ENCODE results near the gene TNRC18. TPM values are rescaled to one million over a fixed set of nuclear protein-coding genes. Genes with fewer than 3 reads are reported as not detected.

Gene TNRC18
- total and polyA plus RNA-seq, 8 donors = 94.4 to 164 (median 133) TPM

DNA sequence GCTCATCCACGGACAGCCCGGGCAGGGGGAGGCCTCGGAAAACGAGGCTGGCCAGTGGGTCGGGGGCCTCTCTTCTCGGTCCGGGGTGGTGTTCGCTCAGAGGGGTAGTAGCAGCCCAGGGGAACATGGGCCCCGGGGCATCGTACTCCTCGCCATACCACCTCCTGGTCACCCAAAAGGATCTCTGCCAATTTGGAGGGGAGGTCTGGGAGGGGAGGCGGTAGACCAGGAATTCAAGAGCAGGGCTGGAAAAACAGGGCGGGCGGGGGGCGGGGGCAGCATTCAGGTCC, 73.5 kb downstream of the TNRC18 start:
- no peak overlapping the region for H3K4me3 ChIP-seq
- TF ChIP-seq, protein P1, sequence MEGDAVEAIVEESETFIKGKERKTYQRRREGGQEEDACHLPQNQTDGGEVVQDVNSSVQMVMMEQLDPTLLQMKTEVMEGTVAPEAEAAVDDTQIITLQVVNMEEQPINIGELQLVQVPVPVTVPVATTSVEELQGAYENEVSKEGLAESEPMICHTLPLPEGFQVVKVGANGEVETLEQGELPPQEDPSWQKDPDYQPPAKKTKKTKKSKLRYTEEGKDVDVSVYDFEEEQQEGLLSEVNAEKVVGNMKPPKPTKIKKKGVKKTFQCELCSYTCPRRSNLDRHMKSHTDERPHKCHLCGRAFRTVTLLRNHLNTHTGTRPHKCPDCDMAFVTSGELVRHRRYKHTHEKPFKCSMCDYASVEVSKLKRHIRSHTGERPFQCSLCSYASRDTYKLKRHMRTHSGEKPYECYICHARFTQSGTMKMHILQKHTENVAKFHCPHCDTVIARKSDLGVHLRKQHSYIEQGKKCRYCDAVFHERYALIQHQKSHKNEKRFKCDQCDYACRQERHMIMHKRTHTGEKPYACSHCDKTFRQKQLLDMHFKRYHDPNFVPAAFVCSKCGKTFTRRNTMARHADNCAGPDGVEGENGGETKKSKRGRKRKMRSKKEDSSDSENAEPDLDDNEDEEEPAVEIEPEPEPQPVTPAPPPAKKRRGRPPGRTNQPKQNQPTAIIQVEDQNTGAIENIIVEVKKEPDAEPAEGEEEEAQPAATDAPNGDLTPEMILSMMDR (IDR thresholded peaks at IDR 0.05) = no peak
- intact Hi-C loops (cut with DNase I) = loop anchor here in 1 of 2 donors (10.0 kb wide), 1 partner anchor 115 kb away; no protein-coding TSS in a partner anchor
- DNase-seq (peak in 1 of 4 donors; percentile 45), ATAC-seq (no peak)
- H3K27ac ChIP-seq = no peak overlapping the region
- peaks cover 0 to 100% of the 10 kb centered on the region in 2 donors for H3K36me3 ChIP-seq
- H3K4me1 ChIP-seq = peaks cover 6 to 8% of the 10 kb centered on the region in 2 donors
- no peaks in the 10 kb centered on the region for H3K27me3 ChIP-seq
- H3K9me3 ChIP-seq = no peaks in the 10 kb centered on the region

DNA sequence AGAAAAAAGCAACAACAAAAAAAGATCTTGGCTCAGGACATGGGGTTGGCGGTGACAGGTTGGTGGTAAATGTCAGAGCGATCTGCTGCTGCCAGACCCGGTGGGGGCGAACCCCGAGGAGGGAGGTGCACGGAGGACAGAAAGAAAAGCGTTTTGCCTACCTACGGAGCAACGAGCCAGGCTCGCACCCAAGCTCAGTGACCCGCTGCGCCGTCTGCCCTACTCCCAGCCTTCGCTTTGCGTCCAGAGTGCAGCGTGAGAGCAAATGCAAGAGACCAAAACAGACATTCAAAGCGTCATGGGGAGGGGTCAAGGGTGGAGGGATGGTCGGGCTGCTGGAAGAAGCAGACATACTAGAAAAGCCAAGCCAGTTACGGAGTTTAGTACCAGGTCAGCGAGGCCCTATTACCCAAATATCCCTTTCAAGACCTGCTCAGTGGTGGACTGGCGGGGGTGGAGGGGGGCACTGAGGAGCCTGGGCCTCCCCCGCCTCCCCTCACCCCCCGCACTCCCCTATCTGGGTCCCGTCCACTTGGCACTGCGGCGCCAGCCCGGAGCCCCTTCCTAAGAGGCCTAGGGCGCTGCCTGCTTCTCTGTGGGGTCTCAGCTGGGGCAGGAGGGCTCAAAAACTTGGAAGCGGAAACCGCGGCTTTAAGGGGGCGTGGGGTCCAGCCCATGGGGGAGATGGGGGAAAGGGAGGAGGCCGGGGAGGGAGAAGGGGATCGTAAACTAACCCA, 74.0 kb downstream of the TNRC18 start:
- TF ChIP-seq, protein P1 (IDR thresholded peaks at IDR 0.05) = no peak
- Histone ChIP-seq H3K27me3 (no peaks in the 10 kb centered on the region), H3K36me3 (peaks cover 0 to 100% of the 10 kb centered on the region in 2 donors), H3K4me1 (peaks cover under 1 to 5% of the 10 kb centered on the region in 2 donors), H3K4me3 (no peak overlapping the region), H3K9me3 (no peaks in the 10 kb centered on the region), H3K27ac (no peak overlapping the region)
- ATAC-seq = no peak
- intact Hi-C loops (cut with DNase I) = loop anchor here in 1 of 2 donors (10.0 kb wide), 1 partner anchor 115 kb away; no protein-coding TSS in a partner anchor
- DNase-seq = peak in 1 of 4 donors; percentile 60

DNA sequence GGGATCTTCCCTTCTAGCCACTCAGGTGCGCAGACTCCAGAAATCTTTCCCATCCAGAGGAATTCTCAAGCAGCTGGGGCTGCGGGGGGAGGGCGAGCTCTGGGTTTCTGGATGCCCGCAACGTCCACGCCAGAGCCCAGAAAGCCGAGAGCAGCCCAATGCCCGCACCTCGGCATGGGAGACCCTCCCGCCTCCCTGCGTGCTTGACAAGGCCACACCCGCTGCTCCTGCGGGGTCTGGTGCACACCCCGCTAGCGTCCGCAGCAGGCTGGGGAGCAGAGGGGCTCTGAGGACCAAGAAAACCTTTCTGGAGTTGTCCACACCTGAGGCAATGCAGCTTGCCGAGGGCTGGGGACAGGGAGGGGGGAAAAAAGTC, 74.6 kb downstream of the TNRC18 start:
- peaks cover 0 to 4% of the 10 kb centered on the region in 2 donors for H3K9me3 ChIP-seq
- ATAC-seq (no peak), DNase-seq (peak in 1 of 4 donors; percentile 52)
- TF ChIP-seq, protein P1 (IDR thresholded peaks at IDR 0.05) = no peak
- H3K27ac ChIP-seq = no peak overlapping the region
- H3K27me3 ChIP-seq = no peaks in the 10 kb centered on the region
- peaks cover 0 to 100% of the 10 kb centered on the region in 2 donors for H3K36me3 ChIP-seq
- intact Hi-C loops (cut with DNase I) = no loop called here
- H3K4me3 ChIP-seq = no peak overlapping the region
- no peaks in the 10 kb centered on the region for H3K4me1 ChIP-seq

DNA sequence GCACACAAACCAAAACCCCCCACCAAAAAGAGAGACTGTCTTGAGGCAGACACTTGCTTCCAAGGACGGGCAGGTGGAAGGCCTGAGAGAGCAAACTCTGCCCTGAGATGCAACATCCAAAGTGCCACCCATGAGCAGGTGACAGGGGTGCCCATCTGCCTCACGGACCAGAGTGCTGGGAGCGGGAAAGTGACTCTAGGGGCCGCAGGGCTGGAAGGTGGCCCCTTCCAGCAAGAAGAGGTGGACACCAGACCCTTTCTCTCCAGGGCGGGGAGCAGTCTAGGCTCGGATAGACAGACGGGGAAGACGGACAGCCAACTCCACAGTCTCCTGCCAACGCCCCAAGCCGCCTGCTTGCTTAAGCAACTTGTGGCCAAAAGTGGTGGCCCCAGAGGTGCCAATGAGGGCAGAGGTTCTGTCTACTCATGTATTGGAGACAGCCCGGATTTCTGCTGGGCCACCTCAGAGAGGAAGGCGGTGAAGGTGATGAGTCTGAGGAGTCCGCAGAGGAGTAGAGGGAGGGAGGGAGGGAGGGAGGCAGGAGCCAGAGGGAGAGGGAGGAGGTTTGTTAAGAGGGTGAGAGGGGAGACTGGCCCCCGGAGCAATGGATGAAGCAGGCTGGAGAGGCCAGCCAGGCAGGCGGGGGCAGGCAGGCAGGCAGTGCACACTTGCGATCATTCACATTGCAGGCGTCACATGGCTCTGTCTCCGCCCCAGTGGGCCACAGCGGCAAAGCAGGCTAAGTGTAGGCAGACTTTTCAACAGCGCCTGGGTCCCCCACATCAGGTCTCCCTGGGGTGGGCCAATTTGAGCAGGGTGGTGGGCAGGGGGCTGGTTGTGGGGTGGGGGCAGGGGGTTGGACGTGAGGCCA, 75.3 kb downstream of the TNRC18 start:
- DNase-seq (peak in 1 of 4 donors; percentile 52), ATAC-seq (no peak)
- intact Hi-C loops (cut with DNase I) = no loop called here
- no peaks in the 10 kb centered on the region for H3K27me3 ChIP-seq
- no peak overlapping the region for H3K4me3 ChIP-seq
- no peak overlapping the region for H3K27ac ChIP-seq
- TF ChIP-seq, protein P1 (IDR thresholded peaks at IDR 0.05) = no peak
- peaks cover 0 to 4% of the 10 kb centered on the region in 2 donors for H3K9me3 ChIP-seq
- peaks cover 0 to 100% of the 10 kb centered on the region in 2 donors for H3K36me3 ChIP-seq
- no peaks in the 10 kb centered on the region for H3K4me1 ChIP-seq

DNA sequence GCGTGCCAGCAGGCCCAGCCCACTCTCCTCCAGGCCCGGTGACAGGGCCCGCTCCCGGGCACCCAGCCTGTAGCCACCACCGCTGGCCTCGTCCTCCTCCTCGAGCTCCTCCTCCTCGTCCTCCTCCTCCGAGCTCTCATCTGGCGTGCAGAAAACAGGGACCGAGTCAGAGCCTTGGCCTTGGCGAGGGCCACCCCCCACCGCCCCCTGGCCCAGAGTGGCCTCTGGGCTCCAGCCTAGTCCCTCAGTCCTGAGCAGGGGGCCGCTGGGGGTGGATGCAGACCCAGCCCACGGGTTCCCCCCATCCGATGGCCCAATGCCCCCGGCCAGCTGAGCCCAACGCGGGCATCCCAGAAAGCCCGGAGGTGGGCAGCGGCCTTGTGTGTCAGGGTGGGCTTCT, 78.0 kb downstream of the TNRC18 start:
- DNase-seq (peak in 1 of 4 donors; percentile 71), ATAC-seq (no peak)
- TF ChIP-seq, protein P1 (IDR thresholded peaks at IDR 0.05) = no peak
- intact Hi-C loops (cut with DNase I) = no loop called here
- Histone ChIP-seq H3K4me1 (no peaks in the 10 kb centered on the region), H3K9me3 (peaks cover 0 to 4% of the 10 kb centered on the region in 2 donors), H3K27me3 (no peaks in the 10 kb centered on the region), H3K27ac (no peak overlapping the region), H3K36me3 (peaks cover 0 to 100% of the 10 kb centered on the region in 2 donors), H3K4me3 (no peak overlapping the region)

Measured in left lung (tissue), 10 donors.